HG03196 (cell line): ENCODE data around the gene PXMP4.
"Not testable (repeated sequence)": the region's sequence is repeated elsewhere in the genome, so short reads cannot be mapped to it uniquely, and the experiment has no call there.

Experiments
- ATAC-seq: cut with Tn5 transposase; IDR thresholded peaks from one replicate; pipeline ENCODE4 v1.9.1; 2021; ENCODE audit not compliant: unreplicated experiment

PXMP4 gene

DNA sequence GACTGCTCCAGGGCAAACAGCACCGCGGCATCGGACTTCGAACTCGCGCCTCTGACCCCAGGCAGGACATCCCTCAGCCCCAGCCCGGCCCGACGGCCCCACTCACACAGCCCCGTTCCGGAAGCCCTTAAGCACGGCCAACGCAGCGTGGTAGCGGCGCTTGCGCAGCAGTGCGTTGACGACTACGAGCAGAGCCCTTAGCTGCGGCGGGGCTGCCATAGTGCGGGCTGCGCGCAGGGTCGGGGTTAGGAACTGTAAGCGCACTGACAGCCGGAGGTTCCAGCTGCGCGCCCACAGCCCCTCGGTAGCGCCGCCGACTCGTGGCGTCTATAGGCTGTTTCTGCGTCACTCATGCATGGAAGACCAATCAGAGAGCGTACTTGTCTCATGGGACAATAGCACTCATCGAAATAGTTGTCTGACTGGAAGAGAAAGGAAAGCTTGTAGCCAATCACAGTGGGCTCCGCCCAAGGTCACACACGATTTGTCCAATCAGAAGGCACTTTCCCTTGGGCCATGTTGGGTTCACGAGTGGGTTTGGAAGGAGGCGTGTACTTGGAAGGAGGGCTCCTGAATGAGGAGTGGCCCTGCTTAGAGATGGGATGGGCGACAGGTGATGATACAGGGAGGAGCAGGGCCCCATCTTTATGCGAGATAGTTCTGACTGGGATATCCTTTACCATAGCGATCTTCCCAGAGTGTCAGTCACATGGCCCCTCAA, at the start of gene PXMP4:
Gene PXMP4 (minus strand): TSS at position 322 of the 721 bp plus-strand sequence. CDS start 103 bp downstream, at position 219.
- peak; percentile 92 for ATAC-seq

- ATAC-seq = no peak
Observed at GRCh38 chr20:33769043-33769442, 48.9 kb upstream of the PXMP4 start.

DNA sequence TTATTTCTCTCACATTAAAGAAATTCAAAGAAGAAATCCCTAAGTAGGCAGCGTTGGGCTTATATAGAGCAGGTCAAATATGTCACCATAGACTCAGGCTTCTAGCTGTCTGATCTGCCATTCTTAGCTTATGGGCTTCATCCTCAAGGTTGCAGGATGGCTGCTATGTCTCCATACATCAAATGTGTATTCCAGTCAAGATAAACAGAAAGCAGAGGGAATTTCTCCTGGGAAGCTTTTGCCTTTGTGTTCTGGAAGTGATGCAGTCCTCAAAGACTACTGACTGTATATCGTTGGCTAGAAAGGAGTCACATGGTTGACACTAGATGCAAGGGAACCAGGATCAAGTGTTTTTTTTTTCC, 47.6 kb upstream of the PXMP4 start:
- ATAC-seq = no peak

- ATAC-seq = no peak
Observed at GRCh38 chr20:33766686-33767085, 46.6 kb upstream of the PXMP4 start.

- no peak for ATAC-seq
Observed at GRCh38 chr20:33765592-33765991, 45.5 kb upstream of the PXMP4 start.

GRCh38 chr20:33765099-33765498, 45.0 kb upstream of the PXMP4 start:
- no peak for ATAC-seq

- no peak for ATAC-seq
Observed at GRCh38 chr20:33761698-33762250, 41.7 kb upstream of the PXMP4 start.

GRCh38 chr20:33757458-33757857, 37.3 kb upstream of the PXMP4 start:
- no peak for ATAC-seq

- no peak for ATAC-seq
Observed at GRCh38 chr20:33757046-33757445, 36.9 kb upstream of the PXMP4 start.

- not testable (repeated sequence) for ATAC-seq
Observed at GRCh38 chr20:33755936-33756490, 35.9 kb upstream of the PXMP4 start.

GRCh38 chr20:33753763-33754162, 33.7 kb upstream of the PXMP4 start:
- no peak for ATAC-seq

DNA sequence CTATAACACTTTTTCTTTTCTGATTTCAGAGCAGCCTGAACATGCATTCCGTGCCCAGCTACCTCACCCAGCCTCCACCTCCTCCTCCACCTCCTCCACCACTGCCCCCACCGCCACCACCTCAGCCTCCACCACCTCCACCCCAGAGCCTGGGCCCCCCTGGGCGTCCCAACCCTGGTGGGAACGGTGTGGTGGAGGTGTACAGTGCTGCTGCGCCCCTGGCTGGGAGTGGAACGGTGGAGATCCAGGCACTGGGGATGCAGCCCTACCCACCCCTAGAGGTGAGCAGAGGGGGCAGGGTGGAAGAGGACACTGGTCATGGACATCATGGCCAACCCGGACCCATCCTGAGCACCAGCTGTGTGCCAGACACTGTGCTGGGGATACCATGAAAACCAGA, 33.0 kb upstream of the PXMP4 start:
- ATAC-seq = no peak

- no peak for ATAC-seq
Observed at GRCh38 chr20:33751775-33752174, 31.7 kb upstream of the PXMP4 start.

GRCh38 chr20:33746325-33746998, 26.4 kb upstream of the PXMP4 start:
- ATAC-seq = no peak

GRCh38 chr20:33744773-33745385, 24.8 kb upstream of the PXMP4 start:
- no peak for ATAC-seq

DNA sequence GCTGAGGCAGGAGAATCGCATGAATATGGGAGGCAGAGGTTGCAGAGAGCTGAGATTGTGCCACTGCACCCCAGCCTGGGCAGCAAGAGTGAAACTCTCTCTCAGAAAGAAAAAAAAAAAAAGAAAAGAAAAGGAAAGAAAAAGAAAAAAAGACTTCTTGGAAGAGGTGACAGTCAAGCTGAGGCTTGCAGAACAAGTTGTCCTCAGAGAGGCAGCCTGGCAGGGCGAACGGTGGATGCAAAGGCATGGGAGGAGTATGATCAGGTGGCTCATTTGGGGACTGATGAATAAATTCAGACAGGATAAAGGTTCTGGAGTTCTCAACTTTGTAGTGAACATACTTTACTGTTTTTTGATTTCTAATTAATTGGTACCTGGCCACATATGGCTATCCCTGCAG, 24.1 kb upstream of the PXMP4 start:
- ATAC-seq = no peak

DNA sequence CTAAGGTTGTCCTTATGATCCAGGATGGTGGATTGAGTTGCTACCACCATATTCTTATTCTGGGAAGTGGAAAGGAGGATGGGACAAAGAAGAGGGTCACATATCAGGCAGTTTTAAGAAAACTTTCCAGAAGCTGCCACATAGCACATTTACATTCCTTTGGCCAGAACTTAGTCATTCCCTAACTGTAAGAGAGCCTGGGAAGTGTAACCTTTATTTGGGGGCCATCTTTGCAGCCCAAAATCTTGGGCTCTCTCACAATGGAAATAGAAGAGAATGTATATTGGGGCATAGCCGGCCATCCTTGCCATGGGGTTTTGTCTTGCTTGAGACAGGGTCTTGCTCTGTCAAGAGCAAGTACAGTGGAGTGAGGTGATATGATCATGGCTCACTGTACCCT, 20.1 kb upstream of the PXMP4 start:
- ATAC-seq = no peak

GRCh38 chr20:33739493-33739892, 19.4 kb upstream of the PXMP4 start:
- no peak for ATAC-seq

DNA sequence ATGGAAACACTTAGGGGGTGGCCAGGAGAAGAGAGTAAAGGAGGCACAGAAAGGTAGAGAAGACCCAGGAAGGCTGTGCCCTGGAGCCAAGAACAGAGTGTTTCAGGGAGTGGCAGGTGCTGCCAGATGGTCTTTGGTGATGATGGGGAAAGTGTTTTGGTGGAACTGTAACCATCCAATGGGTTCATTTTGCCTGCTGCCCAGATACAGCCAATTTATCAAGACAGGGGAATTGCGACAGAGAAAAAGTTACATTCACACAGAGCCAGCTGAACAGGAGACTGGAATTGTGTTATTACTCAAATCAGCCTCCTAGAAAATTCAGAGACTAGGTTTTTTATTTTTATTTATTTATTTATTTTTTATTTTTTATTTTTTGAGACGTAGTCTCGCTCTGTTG, 16.9 kb upstream of the PXMP4 start:
- ATAC-seq = no peak

DNA sequence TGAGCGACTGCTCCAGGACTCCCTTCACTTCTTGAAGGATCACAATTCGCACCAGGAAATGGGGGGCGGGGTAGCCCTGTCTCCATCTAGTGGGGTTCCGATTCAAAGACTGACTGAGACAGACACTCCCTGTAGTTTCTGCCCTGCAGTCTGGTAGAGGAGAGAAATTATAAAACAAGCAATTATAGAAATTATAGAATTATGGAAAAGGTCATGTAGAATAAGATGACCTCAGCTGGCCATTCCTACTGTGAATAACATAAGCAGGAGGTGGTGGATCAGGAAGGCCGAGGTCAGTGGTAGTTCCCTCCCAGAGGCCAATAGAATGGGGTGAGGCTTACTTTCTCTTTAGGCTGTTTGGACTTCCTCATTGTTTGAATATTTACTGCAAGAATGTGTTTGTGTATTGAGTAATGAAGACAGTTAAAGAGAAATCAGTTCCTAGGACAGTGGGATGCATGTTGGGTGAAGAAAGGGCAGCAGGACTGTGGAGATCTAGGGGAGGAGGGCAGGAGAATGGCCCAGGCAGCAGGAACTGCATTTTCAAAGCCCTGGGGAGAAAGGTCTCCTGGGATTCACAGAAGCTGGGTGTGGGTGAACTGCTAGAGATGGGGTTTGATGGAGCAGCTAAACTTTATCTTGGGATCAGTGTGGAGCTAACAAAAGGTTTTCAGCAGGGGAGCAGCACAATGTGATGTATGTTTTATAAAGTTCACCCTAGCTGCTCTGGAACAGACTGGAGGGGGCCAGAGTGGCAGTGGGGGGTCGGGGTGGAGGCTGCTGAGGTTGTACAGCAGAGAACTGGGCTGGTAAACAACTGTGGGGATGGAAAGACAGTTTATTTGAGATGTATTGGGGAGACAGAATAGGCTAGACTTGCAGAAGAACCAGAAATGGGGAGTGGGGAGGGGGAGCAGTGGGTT, 13.8 kb upstream of the PXMP4 start:
- no peak for ATAC-seq
